Neural cell (in vitro differentiated cells): ENCODE data around the gene RPS19BP1. TPM values are rescaled to one million over a fixed set of nuclear protein-coding genes. Genes with fewer than 3 reads are reported as not detected.

Experiments used
- H2AFZ ChIP-seq: fragments of 200-600, 300-800 bp; sonication (generic), shearing (Covaris generic); 2 replicates; pipeline ENCODE4 v1.6.0; 2014; ENCODE audit warnings: low read depth, mild to moderate bottlenecking, antibody characterized with exemption, low read length, moderate library complexity
- H3F3A ChIP-seq: fragments of 200-600 bp; shearing (Covaris generic); 2 replicates; pipeline ENCODE4 v1.6.1; 2016; ENCODE audit warnings: mild to moderate bottlenecking, moderate library complexity, mixed read lengths, antibody characterized with exemption, low read length; ENCODE audit not compliant: insufficient read depth, poor library complexity, severe bottlenecking
- H3K27ac ChIP-seq: fragments of 200-600, 300-800 bp; sonication (generic), shearing (Covaris generic); 2 replicates; pipeline ENCODE4 v1.5.1; 2014; ENCODE audit warnings: mild to moderate bottlenecking, low read length, moderate library complexity
- H3K27me3 ChIP-seq: fragments of 300-800, 200-600 bp; sonication (generic), shearing (Covaris generic); 2 replicates; pipeline ENCODE4 v1.6.0; 2014; ENCODE audit warnings: mild to moderate bottlenecking, low read depth, low read length, moderate library complexity; ENCODE audit not compliant: insufficient read depth
- H3K36me3 ChIP-seq: fragments of 300-800, 200-600 bp; sonication (generic), shearing (Covaris generic); 2 replicates; pipeline ENCODE4 v1.5.1; 2014; ENCODE audit warnings: mild to moderate bottlenecking, antibody characterized with exemption, low read length, moderate library complexity; ENCODE audit not compliant: insufficient read depth
- H3K4me2 ChIP-seq: fragments of 300-800, 200-600 bp; sonication (generic), shearing (Covaris generic); 2 replicates; pipeline ENCODE4 v1.6.0; 2014; ENCODE audit warnings: mild to moderate bottlenecking, low read length
- H3K4me3 ChIP-seq: fragments of 300-800, 200-600 bp; sonication (generic), shearing (Covaris generic); 2 replicates; pipeline ENCODE4 v1.5.1; 2014; ENCODE audit warnings: mild to moderate bottlenecking, low read length, moderate library complexity
- H3K79me2 ChIP-seq: fragments of 200-600 bp; shearing (Covaris generic); replicated peaks from 2 replicates; pipeline ENCODE4 v1.6.0; 2014; ENCODE audit warnings: mild to moderate bottlenecking, low read length, moderate library complexity; ENCODE audit not compliant: insufficient read depth
- H3K9ac ChIP-seq: fragments of 300-800, 200-600 bp; sonication (generic), shearing (Covaris generic); 2 replicates; pipeline ENCODE4 v1.6.1; 2016; ENCODE audit warnings: mild to moderate bottlenecking, low read length, mixed read lengths
- H3K9me2 ChIP-seq: fragments of 200-600 bp; shearing (Covaris generic); 2 replicates; pipeline ENCODE4 v1.6.1; 2016; ENCODE audit warnings: mild to moderate bottlenecking, low read length, mixed read lengths; ENCODE audit not compliant: insufficient read depth
- H3K9me3 ChIP-seq: fragments of 200-600, 300-800 bp; sonication (generic), shearing (Covaris generic); 2 replicates; pipeline ENCODE4 v1.6.1; 2016; ENCODE audit warnings: mild to moderate bottlenecking, mixed run types, low read length, moderate library complexity, mixed read lengths
- H4K20me1 ChIP-seq: fragments of 200-600 bp; shearing (Covaris generic); 2 replicates; pipeline ENCODE4 v1.6.1; 2016; ENCODE audit warnings: mild to moderate bottlenecking, mixed run types; ENCODE audit not compliant: insufficient read depth
- EP300 ChIP-seq: fragments of 450-650 bp; conservative IDR thresholded peaks from 2 replicates; pipeline ENCODE4 v1.6.1; 2014; ENCODE audit warnings: antibody characterized with exemption, mild to moderate bottlenecking, moderate library complexity; ENCODE audit not compliant: poor library complexity, severe bottlenecking
- EZH2 ChIP-seq: fragments of 200-600, 300-800 bp; shearing (Covaris generic), sonication (generic); IDR thresholded peaks from 2 replicates; pipeline ENCODE4 v1.6.1; 2014; ENCODE audit warnings: antibody characterized with exemption, low read length, borderline replicate concordance, mild to moderate bottlenecking; ENCODE audit not compliant: insufficient read depth, poor library complexity, severe bottlenecking
- MXI1 ChIP-seq: fragments of 450-650 bp; conservative IDR thresholded peaks from 2 replicates; pipeline ENCODE4 v1.6.1; 2014; ENCODE audit warnings: antibody characterized with exemption, mild to moderate bottlenecking; ENCODE audit not compliant: poor library complexity, severe bottlenecking
- POLR2AphosphoS5 ChIP-seq: IDR thresholded peaks from 2 replicates; pipeline ENCODE4 v1.6.1; 2012
- RAD21 ChIP-seq: fragments of 450-650 bp; conservative IDR thresholded peaks from 2 replicates; pipeline ENCODE4 v1.6.1; 2014; ENCODE audit warnings: antibody characterized with exemption, mild to moderate bottlenecking, moderate library complexity
- SMC3 ChIP-seq: fragments of 450-650 bp; conservative IDR thresholded peaks from 2 replicates; pipeline ENCODE4 v1.6.1; 2014; ENCODE audit warnings: antibody characterized with exemption, mild to moderate bottlenecking, moderate library complexity; ENCODE audit not compliant: poor library complexity
- TAF1 ChIP-seq: IDR thresholded peaks from 2 replicates; pipeline ENCODE4 v1.6.1; 2012; ENCODE audit warnings: low read depth
- polyA plus RNA-seq: library from polyadenylated mRNA; depleted of rRNA; stranded (reverse); fragments of >200 nt; gene quantifications from 2 replicates; pipeline ENCODE4 v1.2.3, GENCODE V29; 2014
- TF ChIP-seq, protein P1 (sequence below): IDR thresholded peaks from 2 replicates; pipeline ENCODE4 v1.6.1; 2012; ENCODE audit warnings: borderline replicate concordance
- TF ChIP-seq, protein P2 (sequence below): fragments of 450-650 bp; IDR thresholded peaks from 2 replicates; pipeline ENCODE4 v1.5.1; 2014; ENCODE audit warnings: antibody characterized with exemption, mild to moderate bottlenecking, moderate library complexity; ENCODE audit not compliant: poor library complexity, severe bottlenecking

Gene RPS19BP1
- polyA plus RNA-seq, 1 donor from 2014 or later: 164 TPM

DNA sequence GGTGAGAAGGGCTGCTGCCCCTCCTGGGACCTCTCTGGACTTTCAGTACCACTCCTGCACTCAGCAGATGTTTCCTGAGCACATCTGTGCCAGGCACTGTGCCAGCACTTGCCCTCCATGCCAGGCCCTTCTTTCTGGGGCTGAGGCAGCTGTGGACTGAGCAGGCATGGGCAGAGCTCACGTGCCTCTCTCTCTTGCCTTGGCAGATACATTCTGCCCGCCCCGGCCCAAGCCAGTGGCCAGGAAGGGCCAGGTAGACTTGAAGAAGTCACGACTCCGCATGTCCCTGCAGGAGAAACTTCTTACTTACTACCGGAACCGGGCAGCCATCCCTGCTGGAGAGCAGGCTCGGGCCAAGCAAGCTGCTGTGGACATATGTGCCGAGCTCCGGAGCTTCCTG, 20.5 kb downstream of the RPS19BP1 start:
- Histone ChIP-seq H3K9ac (no peak overlapping the region), H3F3A (no peaks in the 10 kb centered on the region), H3K27ac (no peak overlapping the region), H4K20me1 (no peaks in the 10 kb centered on the region), H3K27me3 (no peaks in the 10 kb centered on the region), H3K79me2 (peaks cover 2% of the 10 kb centered on the region), H3K36me3 (peaks cover 18% of the 10 kb centered on the region), H3K9me2 (no peaks in the 10 kb centered on the region), H2AFZ (no peak overlapping the region), H3K9me3 (no peaks in the 10 kb centered on the region), H3K4me2 (no peak overlapping the region), H3K4me3 (no peak overlapping the region)
- TF ChIP-seq, protein P1, sequence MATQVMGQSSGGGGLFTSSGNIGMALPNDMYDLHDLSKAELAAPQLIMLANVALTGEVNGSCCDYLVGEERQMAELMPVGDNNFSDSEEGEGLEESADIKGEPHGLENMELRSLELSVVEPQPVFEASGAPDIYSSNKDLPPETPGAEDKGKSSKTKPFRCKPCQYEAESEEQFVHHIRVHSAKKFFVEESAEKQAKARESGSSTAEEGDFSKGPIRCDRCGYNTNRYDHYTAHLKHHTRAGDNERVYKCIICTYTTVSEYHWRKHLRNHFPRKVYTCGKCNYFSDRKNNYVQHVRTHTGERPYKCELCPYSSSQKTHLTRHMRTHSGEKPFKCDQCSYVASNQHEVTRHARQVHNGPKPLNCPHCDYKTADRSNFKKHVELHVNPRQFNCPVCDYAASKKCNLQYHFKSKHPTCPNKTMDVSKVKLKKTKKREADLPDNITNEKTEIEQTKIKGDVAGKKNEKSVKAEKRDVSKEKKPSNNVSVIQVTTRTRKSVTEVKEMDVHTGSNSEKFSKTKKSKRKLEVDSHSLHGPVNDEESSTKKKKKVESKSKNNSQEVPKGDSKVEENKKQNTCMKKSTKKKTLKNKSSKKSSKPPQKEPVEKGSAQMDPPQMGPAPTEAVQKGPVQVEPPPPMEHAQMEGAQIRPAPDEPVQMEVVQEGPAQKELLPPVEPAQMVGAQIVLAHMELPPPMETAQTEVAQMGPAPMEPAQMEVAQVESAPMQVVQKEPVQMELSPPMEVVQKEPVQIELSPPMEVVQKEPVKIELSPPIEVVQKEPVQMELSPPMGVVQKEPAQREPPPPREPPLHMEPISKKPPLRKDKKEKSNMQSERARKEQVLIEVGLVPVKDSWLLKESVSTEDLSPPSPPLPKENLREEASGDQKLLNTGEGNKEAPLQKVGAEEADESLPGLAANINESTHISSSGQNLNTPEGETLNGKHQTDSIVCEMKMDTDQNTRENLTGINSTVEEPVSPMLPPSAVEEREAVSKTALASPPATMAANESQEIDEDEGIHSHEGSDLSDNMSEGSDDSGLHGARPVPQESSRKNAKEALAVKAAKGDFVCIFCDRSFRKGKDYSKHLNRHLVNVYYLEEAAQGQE: no peak
- no peak for TF ChIP-seq SMC3
- TF ChIP-seq POLR2AphosphoS5: no peak
- TF ChIP-seq TAF1: no peak
- TF ChIP-seq, protein P2, sequence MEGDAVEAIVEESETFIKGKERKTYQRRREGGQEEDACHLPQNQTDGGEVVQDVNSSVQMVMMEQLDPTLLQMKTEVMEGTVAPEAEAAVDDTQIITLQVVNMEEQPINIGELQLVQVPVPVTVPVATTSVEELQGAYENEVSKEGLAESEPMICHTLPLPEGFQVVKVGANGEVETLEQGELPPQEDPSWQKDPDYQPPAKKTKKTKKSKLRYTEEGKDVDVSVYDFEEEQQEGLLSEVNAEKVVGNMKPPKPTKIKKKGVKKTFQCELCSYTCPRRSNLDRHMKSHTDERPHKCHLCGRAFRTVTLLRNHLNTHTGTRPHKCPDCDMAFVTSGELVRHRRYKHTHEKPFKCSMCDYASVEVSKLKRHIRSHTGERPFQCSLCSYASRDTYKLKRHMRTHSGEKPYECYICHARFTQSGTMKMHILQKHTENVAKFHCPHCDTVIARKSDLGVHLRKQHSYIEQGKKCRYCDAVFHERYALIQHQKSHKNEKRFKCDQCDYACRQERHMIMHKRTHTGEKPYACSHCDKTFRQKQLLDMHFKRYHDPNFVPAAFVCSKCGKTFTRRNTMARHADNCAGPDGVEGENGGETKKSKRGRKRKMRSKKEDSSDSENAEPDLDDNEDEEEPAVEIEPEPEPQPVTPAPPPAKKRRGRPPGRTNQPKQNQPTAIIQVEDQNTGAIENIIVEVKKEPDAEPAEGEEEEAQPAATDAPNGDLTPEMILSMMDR: no peak
- TF ChIP-seq RAD21: no peak
- TF ChIP-seq EP300: no peak
- no peak for TF ChIP-seq EZH2
- no peak for TF ChIP-seq MXI1

DNA sequence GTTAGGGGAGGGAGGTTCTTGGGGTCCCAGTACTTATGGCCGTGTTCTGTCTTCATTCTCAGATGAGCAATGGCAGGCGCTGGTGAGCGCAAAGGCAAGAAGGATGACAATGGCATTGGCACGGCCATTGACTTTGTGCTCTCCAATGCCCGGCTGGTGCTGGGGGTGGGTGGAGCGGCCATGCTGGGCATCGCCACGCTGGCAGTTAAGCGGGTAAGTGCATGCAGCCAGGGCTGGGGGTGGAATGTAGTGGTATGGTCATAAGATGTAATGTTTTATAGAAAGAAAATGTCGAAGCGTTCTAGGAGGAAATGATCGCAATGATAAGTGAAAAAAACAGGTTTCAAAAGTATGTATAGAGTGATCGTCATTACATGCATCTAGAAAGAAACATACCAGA, 21.3 kb downstream of the RPS19BP1 start:
- H2AFZ ChIP-seq: no peak overlapping the region
- TF ChIP-seq POLR2AphosphoS5 (no peak), SMC3 (no peak), MXI1 (no peak), RAD21 (no peak), EP300 (no peak), TAF1 (no peak)
- TF ChIP-seq, protein P1: no peak
- TF ChIP-seq, protein P2: no peak
- no peaks in the 10 kb centered on the region for H4K20me1 ChIP-seq
- H3K79me2 ChIP-seq: peaks cover 2% of the 10 kb centered on the region
- no peaks in the 10 kb centered on the region for H3K9me2 ChIP-seq
- H3K27ac ChIP-seq: no peak overlapping the region
- H3K4me2 ChIP-seq: no peak overlapping the region
- peaks cover 18% of the 10 kb centered on the region for H3K36me3 ChIP-seq
- no peak overlapping the region for H3K9ac ChIP-seq
- no peaks in the 10 kb centered on the region for H3K27me3 ChIP-seq
- H3K9me3 ChIP-seq: no peaks in the 10 kb centered on the region
- no peak overlapping the region for H3K4me3 ChIP-seq
- no peaks in the 10 kb centered on the region for H3F3A ChIP-seq
